Ovary (tissue), 9 donors: ENCODE results near the gene PRXL2B. TPM values are rescaled to one million over a fixed set of nuclear protein-coding genes. Genes with fewer than 3 reads are reported as not detected.
A peak's percentile ranks its signal among the peaks of the same experiment; 100 is the strongest.

Experiments
- DNase-seq, 5 donors: peaks; one replicate each; pipeline ENCODE4 v3.0.0-alpha.2; 2019 to 2020
- H3K27ac ChIP-seq, 2 donors: fragments of 200-600 bp; one replicate each; pipeline versions ENCODE4 v1.5.1 to v1.8.0; 2019 to 2022
- H3K27me3 ChIP-seq: fragments of 200-600 bp; one replicate; pipeline ENCODE4 v1.8.0; 2022
- H3K36me3 ChIP-seq: fragments of 200-600 bp; sonication (generic); one replicate; pipeline ENCODE4 v1.5.1; 2019
- H3K4me1 ChIP-seq: one replicate; pipeline ENCODE4 v1.8.1; 2013; ENCODE audit warnings: mild to moderate bottlenecking, moderate library complexity; ENCODE audit not compliant: insufficient read depth
- H3K4me3 ChIP-seq: fragments of 200-600 bp; sonication (generic); one replicate; pipeline ENCODE4 v1.5.1; 2017
- H3K9me3 ChIP-seq, 2 donors: fragments of 200-600 bp in 1 of 2; sonication (generic) in 1 of 2; one replicate each; pipeline versions ENCODE4 v1.5.1 to v1.8.1; 2013 to 2019; ENCODE audit warnings: mild to moderate bottlenecking in 1 of 2, moderate library complexity in 1 of 2
- CTCF ChIP-seq, 3 donors: fragments of 450-650 bp in 2 of 3; fragments of 200-600 bp in 1 of 3; IDR thresholded peaks; one replicate each; pipeline versions ENCODE4 v1.5.1 to v1.8.0; 2016 to 2022; ENCODE audit warnings: antibody characterized with exemption in 3 of 3, mild to moderate bottlenecking in 1 of 3
- EP300 ChIP-seq: sonication (generic); formaldehyde crosslinking; IDR thresholded peaks from one replicate; pipeline ENCODE4 v1.6.1; 2017; ENCODE audit warnings: antibody characterized with exemption
- POLR2A ChIP-seq: fragments of 450-650 bp; IDR thresholded peaks from one replicate; pipeline ENCODE4 v1.6.1; 2017; ENCODE audit warnings: antibody characterized with exemption, mild to moderate bottlenecking, moderate library complexity
- WGBS, 3 donors: extraction: QIAGEN DNeasy Blood & Tissue Kit in 1 of 3; methylation state at CpG; one replicate each; pipeline versions ENCODE4 v1.1.5 to v1.1.7; 2013 to 2017; 5-methylcytosine and 5-hydroxymethylcytosine counted together
- intact Hi-C, 4 donors: fragments of 100-400 bp; cut with DNase I; formaldehyde crosslinking; loops; one replicate each; pipeline versions ENCODE4 v1.11.0 to v1.15.1; 2022 to 2023
- polyA plus RNA-seq, 2 donors: library from polyadenylated mRNA; stranded (reverse); fragments of 200-250 nt in 1 of 2; fragments of 350-450 nt in 1 of 2; fragmentation: Illumina TruSeq in 1 of 2; extraction: RNeasy Lipid Tissue Mini Kit (QIAGEN cat#74804) in 1 of 2; gene quantifications; one replicate each; pipeline ENCODE4 v1.2.3, GENCODE V29; 2013 to 2014
- total RNA-seq, 7 donors: library from RNA; depleted of rRNA in 2 of 7; stranded (reverse); fragments of >200 nt in 2 of 7; fragmentation: NEBNext Ultra II Directional in 3 of 7; extraction: Animal tissue kit (Norgen Biotek cat#: 25700) in 3 of 7; gene quantifications; one replicate each; pipeline versions ENCODE4 v1.1.0 to v1.2.4, GENCODE V29; 2016 to 2023
- donor health status: DM: no; HTN: no; CAD: no; lungs with moderate emphysema.
- donor health status: DM: no; HTN: no; CAD: no.
- donor health status: Bipolar disorder and iron deficiency.
- donor health status: DM: yes; HTN: yes; CAD: no.
- donor health status: DM: no; HTN: no; CAD: no.
- donor health status: DM: yes; HTN: yes; CAD: no.

The PRXL2B gene
- total and polyA plus RNA-seq, 9 donors, result 3.2 to 34.1 (median 14.7) TPM

- H3K27ac ChIP-seq, result no peak overlapping the region
- H3K9me3 ChIP-seq, result no peaks in the 10 kb centered on the region
- intact Hi-C loops, result no loop called here
- no peak overlapping the region for H3K4me3 ChIP-seq
- H3K36me3 ChIP-seq, result no peaks in the 10 kb centered on the region
- peaks cover 3% of the 10 kb centered on the region for H3K4me1 ChIP-seq
- WGBS, 3 donors, result 65 to 79% (median 70%) methylated on average over 13 to 19 of the region's 19 CpGs
- TF ChIP-seq EP300 (no peak), POLR2A (no peak), CTCF (IDR thresholded peaks at IDR 0.05) (no peak)
- H3K27me3 ChIP-seq, result no peaks in the 10 kb centered on the region
- DNase-seq, result peak in 1 of 5 donors; percentile 32
Measured at GRCh38 chr1:2595261-2595811, 8.8 kb downstream of the PRXL2B start.

DNA sequence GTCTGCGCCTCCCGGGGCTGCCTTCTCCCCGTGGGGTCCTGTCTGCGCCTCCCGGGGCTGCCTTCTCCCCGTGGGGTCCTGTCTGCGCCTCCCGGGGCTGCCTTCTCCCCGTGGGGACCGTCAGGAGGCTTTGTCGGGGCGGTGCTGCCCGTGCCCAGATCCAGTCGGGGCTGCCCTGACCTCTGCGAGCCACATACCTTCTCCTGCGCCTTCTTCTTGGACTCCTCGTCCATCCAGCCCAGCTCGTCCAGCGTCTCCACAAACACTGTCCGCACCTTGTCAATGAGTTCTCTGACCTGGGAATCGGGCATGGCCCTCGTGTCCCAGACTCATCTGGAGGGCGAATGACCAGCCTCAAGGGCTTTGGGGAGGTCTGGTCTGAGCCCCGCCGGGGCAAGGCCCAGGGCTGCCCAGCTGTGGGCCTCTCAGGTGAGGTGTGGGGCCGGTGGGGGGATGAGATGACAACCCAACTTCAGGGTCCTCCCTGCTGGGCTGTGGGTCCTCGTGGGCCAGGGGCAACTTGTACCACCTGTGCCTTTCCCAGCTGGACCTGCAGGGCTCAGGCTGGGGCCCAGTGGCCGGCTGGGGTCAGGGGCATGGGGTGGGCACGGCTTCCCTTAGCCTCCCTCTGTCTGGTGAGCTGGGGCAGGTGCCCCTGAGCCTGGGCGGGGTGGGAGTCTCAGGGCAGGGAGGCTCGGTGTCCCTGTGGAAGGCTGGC lies 9.4 kb downstream of the PRXL2B start:
- Histone ChIP-seq H3K4me1 (peaks cover 3% of the 10 kb centered on the region), H3K36me3 (no peaks in the 10 kb centered on the region), H3K27ac (no peak overlapping the region), H3K27me3 (no peaks in the 10 kb centered on the region), H3K9me3 (no peaks in the 10 kb centered on the region), H3K4me3 (no peak overlapping the region)
- intact Hi-C loops, result no loop called here
- WGBS, 3 donors, result 78 to 87% (median 80%) methylated on average over 26 to 31 of the region's 31 CpGs
- no peak for TF ChIP-seq EP300
- TF ChIP-seq POLR2A, result no peak
- no peak for TF ChIP-seq CTCF (IDR thresholded peaks at IDR 0.05)
- peak in 1 of 5 donors; percentile 21 for DNase-seq

DNA sequence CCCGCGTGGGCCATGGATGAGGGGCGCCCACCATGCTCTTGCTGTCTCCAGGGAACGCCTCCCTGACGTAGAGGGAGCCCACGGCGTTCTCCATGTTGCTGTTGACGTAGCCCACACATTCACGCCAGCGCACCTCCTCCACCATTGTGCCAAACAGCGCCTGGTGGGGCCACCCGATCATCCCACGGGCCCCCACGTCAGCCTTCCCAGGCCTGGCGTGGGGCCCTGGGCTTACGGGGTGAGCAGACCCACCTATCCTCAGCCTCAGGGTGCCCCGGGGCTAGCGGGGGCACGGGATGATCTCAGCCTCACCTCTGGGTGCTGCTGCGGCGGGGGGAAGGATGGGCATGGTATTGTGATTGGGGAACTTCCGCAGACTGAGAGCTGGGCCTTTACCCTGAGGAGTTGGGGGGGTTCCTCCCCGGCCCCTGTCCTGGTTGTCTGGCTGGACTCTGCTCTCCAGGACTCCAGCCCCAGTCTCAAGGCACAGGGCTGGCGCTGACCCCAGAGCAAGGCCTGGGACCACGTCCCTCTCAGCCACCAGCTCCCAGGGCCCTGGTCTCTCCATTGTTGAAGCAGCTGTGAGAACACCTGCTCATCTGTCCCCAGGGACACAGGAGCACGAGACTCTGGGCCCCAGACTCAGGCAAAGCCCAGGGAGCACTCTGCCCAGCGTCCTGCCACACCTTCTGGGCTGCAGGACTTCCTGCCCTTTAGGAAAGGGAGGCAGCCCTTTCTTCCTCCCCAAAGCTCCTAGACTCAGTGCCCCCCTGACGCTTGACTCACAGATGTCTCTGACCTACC lies 10.2 kb downstream of the PRXL2B start:
- no peak for TF ChIP-seq CTCF (IDR thresholded peaks at IDR 0.05)
- TF ChIP-seq POLR2A, result no peak
- no peak for TF ChIP-seq EP300
- intact Hi-C loops, result no loop called here
- no peaks in the 10 kb centered on the region for H3K27me3 ChIP-seq
- no peak overlapping the region for H3K4me3 ChIP-seq
- no peaks in the 10 kb centered on the region for H3K9me3 ChIP-seq
- no peak overlapping the region for H3K27ac ChIP-seq
- no peaks in the 10 kb centered on the region for H3K36me3 ChIP-seq
- WGBS, 3 donors, result 84 to 88% (median 87%) methylated on average over 26 to 28 of the region's 28 CpGs
- H3K4me1 ChIP-seq, result peaks cover 3% of the 10 kb centered on the region
- DNase-seq, result no peak

- Histone ChIP-seq H3K4me3 (no peak overlapping the region), H3K9me3 (no peaks in the 10 kb centered on the region), H3K27me3 (no peaks in the 10 kb centered on the region), H3K4me1 (peaks cover 3% of the 10 kb centered on the region), H3K36me3 (no peaks in the 10 kb centered on the region), H3K27ac (no peak overlapping the region)
- DNase-seq, result peak in 1 of 5 donors; percentile 27
- TF ChIP-seq POLR2A, result no peak
- TF ChIP-seq CTCF (IDR thresholded peaks at IDR 0.05), result no peak
- no peak for TF ChIP-seq EP300
- intact Hi-C loops, result no loop called here
- 75 to 78% (median 77%) methylated on average over 34 of the region's 34 CpGs for WGBS, 3 donors
Measured at GRCh38 chr1:2597441-2598328, 11.1 kb downstream of the PRXL2B start.
